SK-N-MC (cell line): ENCODE measurements around the gene BABAM2.

Experiments
- EZH2 ChIP-seq: fragments of 200-600 bp; sonication (generic); IDR thresholded peaks from one replicate; pipeline ENCODE4 v1.6.1; 2017; ENCODE audit warnings: antibody characterized with exemption
- FOXP2 ChIP-seq: optimal IDR thresholded peaks from 2 replicates; pipeline ENCODE3; 2011; ENCODE audit warnings: mild to moderate bottlenecking, moderate library complexity; ENCODE audit not compliant: insufficient read depth; ENCODE audit errors: extremely low read length, control extremely low read depth
- POLR2AphosphoS5 ChIP-seq: IDR thresholded peaks from 2 replicates; pipeline ENCODE4 v1.6.1; 2012; ENCODE audit warnings: mild to moderate bottlenecking, low read depth, low read length, borderline replicate concordance

DNA sequence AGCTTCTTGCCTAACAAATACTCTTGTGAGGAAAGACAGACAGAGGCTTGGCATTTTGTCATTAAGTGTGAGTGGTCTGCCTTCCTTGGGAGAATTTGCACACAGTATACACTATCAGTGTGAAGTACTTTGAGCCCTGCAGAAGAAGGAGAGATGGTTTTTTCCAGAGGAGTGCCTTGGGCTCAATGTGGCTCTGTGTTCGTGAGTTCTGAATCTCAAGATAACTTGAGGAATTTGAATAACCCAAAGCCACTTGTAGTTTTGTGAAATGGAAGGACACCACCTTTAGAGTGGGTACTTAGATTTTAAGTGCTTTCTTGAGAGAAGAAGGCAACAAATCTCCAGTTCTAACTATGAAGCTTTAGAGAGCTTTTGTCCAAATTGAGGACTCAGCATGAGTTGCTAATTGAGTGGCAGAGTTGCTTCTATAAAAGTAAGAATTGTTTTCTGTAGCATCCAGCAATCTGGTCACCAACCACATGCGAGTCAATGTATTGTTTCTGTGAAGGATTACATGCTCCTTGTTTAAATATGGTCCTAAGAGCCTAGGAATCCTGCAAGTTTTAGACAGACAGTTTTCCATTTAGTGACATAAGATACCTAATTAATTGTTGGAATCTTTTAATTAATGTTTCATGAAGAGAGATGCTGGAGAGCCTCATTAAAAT lies 68.3 kb downstream of the BABAM2 start:
- TF ChIP-seq EZH2: no peak
- TF ChIP-seq POLR2AphosphoS5: no peak
- no peak for TF ChIP-seq FOXP2
